GM23338 (cell line): ENCODE measurements around the gene FNDC3B. TPM values are rescaled to one million over a fixed set of nuclear protein-coding genes. Genes with fewer than 3 reads are reported as not detected.

Experiments used
- ATAC-seq: fragments of 200-7000 bp; cut with Tn5 transposase; 3 replicates; pipeline ENCODE4 v1.9.1; 2020
- DNase-seq: peaks from one replicate; pipeline ENCODE4 v3.0.0-alpha.2; 2015; ENCODE audit warnings: low spot score
- H2AFZ ChIP-seq: fragments of 200-600 bp; sonication (generic); 2 replicates; pipeline ENCODE4 v1.8.0; 2016; ENCODE audit warnings: antibody characterized with exemption, mild to moderate bottlenecking, moderate library complexity
- H3F3A ChIP-seq: fragments of 200-600 bp; sonication (generic); replicated peaks from 2 replicates; pipeline ENCODE4 v1.8.0; 2017; ENCODE audit warnings: antibody characterized with exemption, mixed run types, low read depth
- H3K27ac ChIP-seq: fragments of 200-600 bp; sonication (generic); 2 replicates; pipeline ENCODE4 v1.6.1; 2016; ENCODE audit warnings: low read depth
- H3K27me3 ChIP-seq: fragments of 200-600 bp; sonication (generic); 2 replicates; pipeline ENCODE4 v1.8.0; 2016; ENCODE audit warnings: mild to moderate bottlenecking, mixed run types, moderate library complexity; ENCODE audit not compliant: insufficient read depth
- H3K36me3 ChIP-seq: fragments of 200-600 bp; sonication (generic); 2 replicates; pipeline ENCODE4 v1.8.0; 2016; ENCODE audit warnings: mild to moderate bottlenecking; ENCODE audit not compliant: insufficient read depth
- H3K4me1 ChIP-seq: fragments of 200-600 bp; sonication (generic); 2 replicates; pipeline ENCODE4 v1.8.0; 2016; ENCODE audit warnings: mild to moderate bottlenecking, moderate library complexity; ENCODE audit not compliant: insufficient read depth
- H3K4me2 ChIP-seq: fragments of 200-600 bp; sonication (generic); 2 replicates; pipeline ENCODE4 v1.7.1; 2017; ENCODE audit warnings: mixed run types
- H3K4me3 ChIP-seq: fragments of 200-600 bp; sonication (generic); 2 replicates; pipeline ENCODE4 v1.6.1; 2016; ENCODE audit warnings: mixed run types
- H3K79me2 ChIP-seq: fragments of 200-600 bp; sonication (generic); replicated peaks from 2 replicates; pipeline ENCODE4 v1.8.0; 2017; ENCODE audit warnings: mild to moderate bottlenecking; ENCODE audit not compliant: insufficient read depth
- H3K9me2 ChIP-seq: fragments of 200-600 bp; sonication (generic); 2 replicates; pipeline ENCODE4 v1.8.0; 2017; ENCODE audit not compliant: insufficient read depth
- H4K20me1 ChIP-seq: fragments of 200-600 bp; sonication (generic); replicated peaks from 2 replicates; pipeline ENCODE4 v1.8.0; 2017; ENCODE audit warnings: mild to moderate bottlenecking; ENCODE audit not compliant: insufficient read depth
- H3K27ac Mint-ChIP-seq: 2 replicates; pipeline ENCODE4 v1.8.0; 2020; ENCODE audit warnings: inconsistent platforms, mild to moderate bottlenecking, moderate library complexity, mixed read lengths
- H3K27me3 Mint-ChIP-seq: 3 replicates; pipeline ENCODE4 v1.8.0; 2022; ENCODE audit warnings: low read depth, mild to moderate bottlenecking, moderate library complexity, mixed read lengths, inconsistent platforms; ENCODE audit not compliant: insufficient read depth, poor library complexity
- H3K36me3 Mint-ChIP-seq: 3 replicates; pipeline ENCODE4 v1.8.0; 2021; ENCODE audit warnings: low read depth, mild to moderate bottlenecking, inconsistent platforms, moderate library complexity, mixed read lengths
- H3K4me1 Mint-ChIP-seq: 3 replicates; pipeline ENCODE4 v1.8.0; 2020; ENCODE audit warnings: mild to moderate bottlenecking, inconsistent platforms, mixed read lengths
- H3K4me3 Mint-ChIP-seq: 3 replicates; pipeline ENCODE4 v1.8.0; 2021; ENCODE audit warnings: moderate library complexity, mild to moderate bottlenecking, inconsistent platforms, mixed read lengths
- H3K9me3 Mint-ChIP-seq: 3 replicates; pipeline ENCODE4 v1.8.0; 2020; ENCODE audit warnings: moderate library complexity, mild to moderate bottlenecking, inconsistent platforms, mixed read lengths
- EZH2 ChIP-seq: fragments of 200-600 bp; sonication (generic); IDR thresholded peaks from one replicate; pipeline ENCODE4 v1.8.0; 2017; ENCODE audit warnings: antibody characterized with exemption, mild to moderate bottlenecking, low read depth; ENCODE audit not compliant: unreplicated experiment
- JUNB ChIP-seq: IDR thresholded peaks from one replicate; pipeline ENCODE4 v1.6.1; 2016; ENCODE audit warnings: antibody characterized with exemption; ENCODE audit not compliant: unreplicated experiment
- NANOG ChIP-seq: IDR thresholded peaks from 2 replicates; pipeline ENCODE4 v1.6.1; 2016; ENCODE audit warnings: antibody characterized with exemption, borderline replicate concordance
- POLR2AphosphoS5 ChIP-seq: IDR thresholded peaks from 2 replicates; pipeline ENCODE4 v1.6.1; 2016; ENCODE audit warnings: antibody characterized with exemption, low read depth
- STAT1 ChIP-seq: IDR thresholded peaks from one replicate; pipeline ENCODE4 v1.6.1; 2016; ENCODE audit warnings: antibody characterized with exemption; ENCODE audit not compliant: unreplicated experiment
- ZNF114 ChIP-seq: fragments of 250-450 bp; sonication (Bioruptor Pico); IDR thresholded peaks from 2 replicates; pipeline ENCODE4 v1.5.0; 2020; ENCODE audit warnings: mild to moderate bottlenecking, moderate library complexity
- ZNF462 ChIP-seq: fragments of 250-450 bp; sonication (Bioruptor Pico); IDR thresholded peaks from 2 replicates; pipeline ENCODE4 v1.5.0; 2020; ENCODE audit warnings: mild to moderate bottlenecking, moderate library complexity
- polyA plus RNA-seq: library from polyadenylated mRNA; unstranded; fragments of >200 nt; fragmentation: Nextera tagmentation; extraction: Ambion mirVana; gene quantifications from 2 replicates; pipeline ENCODE4 v1.2.1, GENCODE V29; 2016
- total RNA-seq: library from RNA; depleted of rRNA; stranded (reverse); fragments of >200 nt; shearing (Covaris generic); gene quantifications from 2 replicates; pipeline ENCODE4 v1.2.3, GENCODE V29; 2014

The FNDC3B gene
- total and polyA plus RNA-seq, 2 experiments from 2014 or later, result 19.1 to 55.4 TPM

GRCh38 chr3:172098698-172099494 lies 59.5 kb downstream of the FNDC3B start:
- H3K9me3 Mint-ChIP-seq, result no peaks in the 10 kb centered on the region
- Histone ChIP-seq H4K20me1 (0 out of 2 replicates have a peak, but pooled peaks cover 7% of the 10 kb centered on the region), H3K4me1 (peaks cover 68% of the 10 kb centered on the region), H3F3A (no peaks in the 10 kb centered on the region), H3K27ac (peak overlapping the region; percentile 80), H3K4me3 (no peak overlapping the region), H3K36me3 (no peaks in the 10 kb centered on the region), H3K4me2 (peak overlapping the region; percentile 39), H3K79me2 (peaks cover 94% of the 10 kb centered on the region), H3K9me2 (no peaks in the 10 kb centered on the region), H3K27me3 (no peaks in the 10 kb centered on the region), H2AFZ (no peak overlapping the region)
- peak; percentile 91 for ATAC-seq
- TF ChIP-seq JUNB (no peak), POLR2AphosphoS5 (peak; percentile 29; the same call in 1 of the 2 replicates), EZH2 (no peak), ZNF114 (CRISPR knock-in tag) (no peak), ZNF462 (CRISPR knock-in tag) (peak; percentile 47; the same call in 1 of the 2 replicates), NANOG (no peak), STAT1 (no peak)
- H3K27me3 Mint-ChIP-seq, result no peaks in the 10 kb centered on the region
- H3K4me1 Mint-ChIP-seq, result peaks cover 82% of the 10 kb centered on the region
- peak overlapping the region; percentile 91 for H3K27ac Mint-ChIP-seq
- H3K4me3 Mint-ChIP-seq, result peak overlapping the region; percentile 43; the same call in 2 of the 3 replicates
- peak; percentile 80 for DNase-seq
- H3K36me3 Mint-ChIP-seq, result no peaks in the 10 kb centered on the region
